Neuron (in vitro differentiated cells): ENCODE data around the gene SAMSN1.

ENCODE experiments used
- H2AFZ ChIP-seq: one replicate; pipeline ENCODE4 v1.6.1; 2013; ENCODE audit warnings: low read depth, mild to moderate bottlenecking, inconsistent platforms, low read length, moderate library complexity
- H3K27me3 ChIP-seq: one replicate; pipeline ENCODE4 v1.6.1; 2013; ENCODE audit warnings: low read length; ENCODE audit not compliant: insufficient read depth
- H3K36me3 ChIP-seq: one replicate; pipeline ENCODE4 v1.6.1; 2013; ENCODE audit warnings: low read length; ENCODE audit not compliant: insufficient read depth
- H3K4me1 ChIP-seq: one replicate; pipeline ENCODE4 v1.6.1; 2013; ENCODE audit warnings: low read length; ENCODE audit not compliant: insufficient read depth
- H3K4me3 ChIP-seq: 2 replicates; pipeline ENCODE4 v1.5.1; 2013; ENCODE audit warnings: mild to moderate bottlenecking, low read length, moderate library complexity
- H3K9me3 ChIP-seq: one replicate; pipeline ENCODE4 v1.6.1; 2013; ENCODE audit warnings: low read length

SAMSN1 gene

DNA sequence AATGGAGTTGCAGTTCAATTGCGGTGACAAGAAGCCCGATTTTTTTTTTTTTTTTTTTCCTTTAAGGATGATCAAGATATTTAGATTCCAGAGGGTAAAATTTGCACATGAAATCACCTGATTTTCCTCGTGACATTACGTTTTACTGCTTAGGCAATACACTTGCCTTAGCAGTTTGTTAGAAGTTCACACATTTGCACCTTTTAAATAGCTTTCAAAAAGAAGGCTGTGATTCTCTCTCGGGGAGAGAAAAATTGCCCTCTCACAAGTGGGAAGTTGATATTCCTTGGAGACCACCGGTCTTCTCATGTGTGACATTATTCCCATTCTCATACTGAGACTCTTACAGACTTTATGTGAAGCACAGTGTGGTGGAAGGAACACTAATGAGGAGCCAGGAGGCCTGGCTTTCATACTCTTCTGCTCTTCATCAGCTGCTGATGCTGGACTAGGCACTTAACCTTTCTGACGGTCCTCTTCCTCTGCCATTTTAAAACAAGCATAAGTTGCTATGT is 93.3 kb downstream of the SAMSN1 start:
- no peak overlapping the region for H3K4me3 ChIP-seq
- no peaks in the 10 kb centered on the region for H3K9me3 ChIP-seq
- no peaks in the 10 kb centered on the region for H3K27me3 ChIP-seq
- no peak overlapping the region for H2AFZ ChIP-seq
- H3K4me1 ChIP-seq = no peaks in the 10 kb centered on the region
- H3K36me3 ChIP-seq = no peaks in the 10 kb centered on the region

GRCh38 chr21:14452031-14452726 is 93.9 kb downstream of the SAMSN1 start:
- no peaks in the 10 kb centered on the region for H3K36me3 ChIP-seq
- no peaks in the 10 kb centered on the region for H3K27me3 ChIP-seq
- no peaks in the 10 kb centered on the region for H3K4me1 ChIP-seq
- no peaks in the 10 kb centered on the region for H3K9me3 ChIP-seq
- H3K4me3 ChIP-seq = no peak overlapping the region
- no peak overlapping the region for H2AFZ ChIP-seq

GRCh38 chr21:14451546-14451945 is 94.6 kb downstream of the SAMSN1 start:
- Histone ChIP-seq H3K36me3 (no peaks in the 10 kb centered on the region), H3K4me3 (no peak overlapping the region), H3K9me3 (no peaks in the 10 kb centered on the region), H3K27me3 (no peaks in the 10 kb centered on the region), H2AFZ (no peak overlapping the region), H3K4me1 (no peaks in the 10 kb centered on the region)

DNA sequence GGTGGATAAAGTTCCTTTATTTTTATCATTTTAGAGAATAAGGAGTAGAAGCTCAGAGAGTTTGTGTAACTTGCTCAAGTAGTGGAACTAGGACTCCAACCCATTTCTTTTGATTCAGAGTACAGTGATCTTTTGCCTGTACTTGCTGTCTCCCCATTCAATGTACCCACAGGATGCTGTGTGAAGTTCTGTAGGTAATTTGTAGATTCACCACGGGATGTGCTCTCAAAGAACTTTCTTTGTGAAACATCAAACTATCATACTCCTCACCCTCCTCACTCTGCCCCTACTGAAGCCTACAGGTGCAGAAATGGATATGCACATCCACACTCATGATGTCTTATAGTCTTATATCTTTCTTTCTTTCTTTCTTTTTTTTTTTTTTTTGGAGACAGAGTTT is 97.3 kb downstream of the SAMSN1 start:
- no peaks in the 10 kb centered on the region for H3K9me3 ChIP-seq
- H3K4me3 ChIP-seq = no peak overlapping the region
- no peak overlapping the region for H2AFZ ChIP-seq

GRCh38 chr21:14438211-14438610 is 107.9 kb downstream of the SAMSN1 start:
- Histone ChIP-seq H3K4me3 (no peak overlapping the region), H2AFZ (no peak overlapping the region), H3K4me1 (no peaks in the 10 kb centered on the region), H3K36me3 (no peaks in the 10 kb centered on the region), H3K9me3 (no peaks in the 10 kb centered on the region), H3K27me3 (no peaks in the 10 kb centered on the region)

More for the DNA sequence above, 97.3 kb downstream of the SAMSN1 start:
- Histone ChIP-seq H3K36me3 (no peaks in the 10 kb centered on the region), H3K4me1 (no peaks in the 10 kb centered on the region), H3K27me3 (no peaks in the 10 kb centered on the region)

DNA sequence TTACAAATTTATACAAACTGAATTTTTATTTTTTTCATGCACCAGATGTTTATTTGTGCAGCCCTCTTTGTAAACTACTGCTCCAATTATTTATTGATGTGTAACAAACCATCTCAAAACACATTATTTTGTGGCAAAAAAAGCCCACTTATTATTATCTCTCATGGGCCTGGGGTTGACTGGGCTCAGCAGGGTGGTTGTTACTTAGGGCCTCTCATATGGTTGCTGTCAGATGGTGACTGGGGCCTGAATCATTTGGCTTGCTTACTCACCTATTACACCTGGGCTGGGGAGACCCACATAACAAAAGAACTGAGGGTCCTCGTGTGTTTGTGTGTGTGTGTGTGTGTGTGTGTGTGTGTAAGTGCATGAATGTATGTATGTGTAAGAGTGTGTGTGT is 110.7 kb downstream of the SAMSN1 start:
- Histone ChIP-seq H3K9me3 (no peaks in the 10 kb centered on the region), H3K27me3 (no peaks in the 10 kb centered on the region), H3K36me3 (no peaks in the 10 kb centered on the region), H2AFZ (no peak overlapping the region), H3K4me3 (no peak overlapping the region), H3K4me1 (no peaks in the 10 kb centered on the region)
